Esophagus squamous epithelium (tissue), 5 donors: ENCODE data around the gene WLS. TPM values are rescaled to one million over a fixed set of nuclear protein-coding genes. Genes with fewer than 3 reads are reported as not detected.
A peak's percentile ranks its signal among the peaks of the same experiment; 100 is the strongest.

Source experiments
- DNase-seq: peaks from one replicate; lab custom pipeline; 2025; lab: John Stamatoyannopoulos, UW
- H3K27ac ChIP-seq, 4 donors: fragments of 200-600 bp; sonication (generic); one replicate each; pipeline ENCODE4 v1.5.1; 2016 to 2019; ENCODE audit warnings: mild to moderate bottlenecking in 1 of 4
- H3K27me3 ChIP-seq, 4 donors: fragments of 200-600 bp; sonication (generic); 1 replicate in 3 of 4; 2 replicates in 1 of 4; pipeline versions ENCODE4 v1.5.1 to v1.6.0; 2017 to 2021; ENCODE audit warnings: antibody characterized with exemption in 1 of 4
- H3K36me3 ChIP-seq, 3 donors: fragments of 200-600 bp; sonication (generic); one replicate each; pipeline ENCODE4 v1.5.1; 2016 to 2019
- H3K4me1 ChIP-seq, 3 donors: fragments of 200-600 bp; sonication (generic); one replicate each; pipeline ENCODE4 v1.5.1; 2017 to 2019
- H3K4me3 ChIP-seq, 4 donors: fragments of 200-600 bp; sonication (generic); 1 replicate in 3 of 4; 2 replicates in 1 of 4; pipeline ENCODE4 v1.5.1; 2016 to 2019; ENCODE audit warnings: mild to moderate bottlenecking in 2 of 4, moderate library complexity in 1 of 4
- H3K9me3 ChIP-seq, 3 donors: fragments of 200-600 bp; sonication (generic); one replicate each; pipeline ENCODE4 v1.5.1; 2016 to 2019
- POLR2A ChIP-seq, 4 donors: fragments of 450-650 bp; IDR thresholded peaks; one replicate each; pipeline ENCODE4 v1.6.1; 2017; ENCODE audit warnings: antibody characterized with exemption in 4 of 4, mild to moderate bottlenecking in 4 of 4, moderate library complexity in 3 of 4
- WGBS, 2 donors: methylation state at CpG; one replicate each; pipeline ENCODE4 v1.1.5; 2018; 5-methylcytosine and 5-hydroxymethylcytosine counted together
- intact Hi-C: fragments of 100-400 bp; cut with DNase I; formaldehyde crosslinking; loops from one replicate; pipeline ENCODE4 v1.15.0; 2022
- total RNA-seq, 4 donors: library from RNA; depleted of rRNA; stranded (reverse); fragments of >200 nt; gene quantifications; one replicate each; pipeline ENCODE4 v1.1.0, GENCODE V29; 2016
- TF ChIP-seq, protein P1 (sequence below), 6 experiments: fragments of 450-650 bp in 4 of 6; fragments of 200-600 bp in 2 of 6; sonication (generic) in 2 of 6; IDR thresholded peaks; one replicate each; pipeline ENCODE4 v1.5.1; 2016 to 2019; ENCODE audit warnings: antibody characterized with exemption in 6 of 6, mild to moderate bottlenecking in 4 of 6, moderate library complexity in 4 of 6
- donor health status: DM: yes; HTN: yes; CAD: no.

The WLS gene
- total RNA-seq, 4 donors from 2014 or later, result 30.4 to 87.8 (median 60.0) TPM

DNA sequence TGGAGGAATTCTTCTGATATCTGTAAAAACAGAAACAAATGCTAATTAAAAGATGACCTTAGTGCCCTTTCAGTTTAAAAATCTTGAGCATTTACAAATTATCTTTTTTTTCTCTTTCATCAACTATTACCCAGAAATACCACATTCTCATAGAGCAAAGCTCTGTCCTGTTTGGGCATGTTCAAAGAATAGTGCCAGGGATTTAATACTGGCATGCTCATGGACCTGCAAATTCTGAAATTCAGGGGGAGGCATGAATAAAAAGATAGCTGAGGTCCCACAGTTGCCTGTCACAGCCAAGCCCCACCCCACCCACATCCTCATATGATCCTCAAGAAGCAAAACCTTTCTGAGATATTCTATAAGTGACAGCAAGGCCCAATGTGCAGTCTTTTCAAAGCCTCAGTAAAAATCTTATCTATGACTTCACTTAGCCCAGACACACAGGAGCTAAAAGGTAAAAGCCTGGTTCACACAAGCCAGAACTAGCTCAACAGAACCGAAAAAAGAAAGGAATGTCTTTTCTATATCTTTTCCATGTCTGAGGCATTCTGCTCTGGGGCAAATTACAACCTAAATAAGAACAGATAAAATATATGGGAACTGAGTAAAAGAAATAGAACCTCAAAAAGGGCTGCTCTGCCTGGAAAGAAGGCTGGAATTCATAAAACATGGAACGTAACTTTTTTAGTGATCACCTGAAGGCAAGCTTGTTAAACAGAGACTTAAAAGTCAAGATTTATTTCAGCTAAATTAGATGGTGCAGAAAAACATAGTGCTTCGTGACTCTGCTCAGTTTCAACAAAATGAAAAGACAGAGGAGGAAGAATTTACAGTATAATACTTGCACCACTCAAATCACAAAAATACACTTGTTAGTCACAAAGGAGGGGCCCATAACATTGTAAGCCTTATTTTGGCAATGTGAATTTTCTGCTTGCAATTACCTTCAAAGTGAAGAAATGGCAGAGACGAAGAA is 11.0 kb downstream of the WLS start:
- Histone ChIP-seq H3K4me1 (peaks cover 13 to 100% (median 54%) of the 10 kb centered on the region in 3 donors), H3K27ac (peak overlapping the region; percentile 51 to 87 (median 69)), H3K27me3 (no peaks in the 10 kb centered on the region), H3K9me3 (no peaks in the 10 kb centered on the region), H3K4me3 (peak overlapping the region in 1 of 4 donors; percentile 20), H3K36me3 (no peaks in the 10 kb centered on the region)
- 35 to 47% methylated on average over 4 of the region's 4 CpGs for WGBS, 2 donors
- TF ChIP-seq, protein P1, sequence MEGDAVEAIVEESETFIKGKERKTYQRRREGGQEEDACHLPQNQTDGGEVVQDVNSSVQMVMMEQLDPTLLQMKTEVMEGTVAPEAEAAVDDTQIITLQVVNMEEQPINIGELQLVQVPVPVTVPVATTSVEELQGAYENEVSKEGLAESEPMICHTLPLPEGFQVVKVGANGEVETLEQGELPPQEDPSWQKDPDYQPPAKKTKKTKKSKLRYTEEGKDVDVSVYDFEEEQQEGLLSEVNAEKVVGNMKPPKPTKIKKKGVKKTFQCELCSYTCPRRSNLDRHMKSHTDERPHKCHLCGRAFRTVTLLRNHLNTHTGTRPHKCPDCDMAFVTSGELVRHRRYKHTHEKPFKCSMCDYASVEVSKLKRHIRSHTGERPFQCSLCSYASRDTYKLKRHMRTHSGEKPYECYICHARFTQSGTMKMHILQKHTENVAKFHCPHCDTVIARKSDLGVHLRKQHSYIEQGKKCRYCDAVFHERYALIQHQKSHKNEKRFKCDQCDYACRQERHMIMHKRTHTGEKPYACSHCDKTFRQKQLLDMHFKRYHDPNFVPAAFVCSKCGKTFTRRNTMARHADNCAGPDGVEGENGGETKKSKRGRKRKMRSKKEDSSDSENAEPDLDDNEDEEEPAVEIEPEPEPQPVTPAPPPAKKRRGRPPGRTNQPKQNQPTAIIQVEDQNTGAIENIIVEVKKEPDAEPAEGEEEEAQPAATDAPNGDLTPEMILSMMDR (IDR thresholded peaks at IDR 0.05), result no peak
- no peak for TF ChIP-seq POLR2A (IDR thresholded peaks at IDR 0.05)
- no peak for DNase-seq
- intact Hi-C loops, result no loop called here

DNA sequence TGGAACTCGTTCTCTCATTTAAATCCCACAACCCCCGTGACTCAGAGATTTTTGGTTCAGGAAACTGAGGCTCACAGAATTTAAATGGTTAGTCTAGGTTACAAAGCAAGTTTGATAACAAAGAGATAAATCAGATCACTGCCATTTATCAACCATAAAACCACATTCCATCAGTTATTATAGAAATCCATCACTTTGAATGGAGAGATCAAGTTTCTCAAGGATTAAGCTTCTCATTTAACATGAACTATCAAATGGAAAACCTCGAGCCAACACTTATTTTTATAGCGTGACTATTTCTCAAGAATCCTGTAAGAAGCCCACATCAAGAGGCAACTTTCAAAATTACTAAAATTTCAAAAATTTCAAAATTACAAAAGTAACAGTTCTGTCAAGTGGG is 11.9 kb downstream of the WLS start:
- peak overlapping the region in 3 of 4 donors; percentile 67 to 87 (median 71) for H3K27ac ChIP-seq
- TF ChIP-seq, protein P1 (IDR thresholded peaks at IDR 0.05), result no peak
- no peak for TF ChIP-seq POLR2A (IDR thresholded peaks at IDR 0.05)
- H3K4me1 ChIP-seq, result peaks cover 11 to 100% (median 54%) of the 10 kb centered on the region in 3 donors
- H3K36me3 ChIP-seq, result no peaks in the 10 kb centered on the region
- H3K27me3 ChIP-seq, result no peaks in the 10 kb centered on the region
- WGBS, 2 donors, result 53 to 57% methylated on average over 4 of the region's 4 CpGs
- no peak for DNase-seq
- intact Hi-C loops, result no loop called here
- no peak overlapping the region for H3K4me3 ChIP-seq
- no peaks in the 10 kb centered on the region for H3K9me3 ChIP-seq

DNA sequence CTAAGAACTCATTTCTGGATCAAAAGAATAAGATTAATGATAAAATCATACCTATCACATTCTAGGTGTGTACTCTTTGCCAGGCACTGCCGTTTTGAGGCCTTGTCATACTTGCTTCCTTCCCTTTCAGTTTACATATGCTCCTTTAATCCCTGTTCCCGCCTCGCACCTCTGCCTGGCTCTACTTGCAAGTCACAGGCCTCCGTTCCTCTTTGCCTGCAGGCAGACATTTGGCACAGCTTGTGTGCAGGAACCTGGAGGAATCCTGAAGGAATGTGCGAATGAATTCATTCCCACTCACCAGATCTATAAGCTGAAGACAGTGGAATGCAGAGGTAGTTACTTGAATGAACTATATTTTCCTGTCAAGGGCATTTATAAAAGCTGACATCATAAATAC is 13.8 kb downstream of the WLS start:
- Histone ChIP-seq H3K36me3 (no peaks in the 10 kb centered on the region), H3K9me3 (no peaks in the 10 kb centered on the region), H3K27me3 (no peaks in the 10 kb centered on the region), H3K27ac (peak overlapping the region; percentile 47 to 76 (median 68)), H3K4me1 (peaks cover 21 to 100% (median 65%) of the 10 kb centered on the region in 3 donors), H3K4me3 (no peak overlapping the region)
- intact Hi-C loops, result no loop called here
- TF ChIP-seq POLR2A (IDR thresholded peaks at IDR 0.05), result no peak
- TF ChIP-seq, protein P1 (IDR thresholded peaks at IDR 0.05), result no peak
- no peak for DNase-seq
- 31 to 55% methylated on average over 5 of the region's 5 CpGs for WGBS, 2 donors

DNA sequence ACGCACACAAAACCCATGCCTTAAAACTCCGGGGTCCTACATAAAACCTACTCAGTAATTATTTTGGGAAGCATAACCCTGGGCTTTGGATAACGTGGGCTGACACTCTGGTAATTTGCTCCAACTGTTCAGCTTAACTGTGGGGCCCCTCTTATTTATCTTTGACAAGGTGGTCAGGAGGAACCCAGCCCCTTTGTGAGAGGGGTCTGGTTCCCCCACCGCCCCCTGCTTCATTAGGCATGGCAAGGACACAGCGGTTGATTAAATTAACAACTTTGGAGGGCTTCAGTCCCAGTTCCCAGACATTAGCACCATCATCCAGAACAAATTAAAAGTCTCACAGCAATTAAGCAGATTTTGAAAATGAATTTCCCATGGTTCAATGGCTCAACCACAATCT is 14.7 kb downstream of the WLS start:
- 83 to 94% methylated on average over 5 of the region's 5 CpGs for WGBS, 2 donors
- DNase-seq, result no peak
- Histone ChIP-seq H3K27ac (peak overlapping the region; percentile 45 to 76 (median 57)), H3K36me3 (no peaks in the 10 kb centered on the region), H3K4me3 (no peak overlapping the region), H3K9me3 (no peaks in the 10 kb centered on the region), H3K27me3 (no peaks in the 10 kb centered on the region), H3K4me1 (peaks cover 20 to 100% (median 73%) of the 10 kb centered on the region in 3 donors)
- intact Hi-C loops, result no loop called here
- TF ChIP-seq POLR2A (IDR thresholded peaks at IDR 0.05), result no peak
- TF ChIP-seq, protein P1 (IDR thresholded peaks at IDR 0.05), result no peak

DNA sequence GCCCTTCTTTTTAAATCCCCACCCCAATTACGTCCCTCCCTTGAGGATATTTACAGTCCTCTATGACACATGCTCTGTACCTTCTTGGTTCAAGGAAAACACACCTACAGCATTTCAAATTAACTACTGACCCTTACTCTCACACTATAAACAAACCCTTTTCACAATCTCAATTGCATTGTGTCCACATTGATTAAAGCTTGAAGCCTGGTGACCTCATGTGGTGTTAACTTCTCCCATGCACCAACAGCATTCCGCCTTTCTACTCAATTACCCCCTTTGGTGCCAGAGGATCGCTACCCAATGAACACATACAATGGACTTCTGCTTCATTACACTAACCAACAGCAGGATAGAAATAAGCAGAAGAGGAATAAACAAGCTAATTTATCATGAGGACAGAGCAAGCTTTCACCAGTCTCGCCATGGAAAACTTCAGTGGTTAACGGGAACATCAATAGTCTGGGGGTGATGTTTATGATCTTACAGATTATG is 15.2 kb downstream of the WLS start:
- 77 to 81% methylated on average over 5 of the region's 5 CpGs for WGBS, 2 donors
- Histone ChIP-seq H3K4me1 (peaks cover 15 to 100% (median 69%) of the 10 kb centered on the region in 3 donors), H3K27me3 (no peaks in the 10 kb centered on the region), H3K9me3 (no peaks in the 10 kb centered on the region), H3K27ac (peak overlapping the region in 3 of 4 donors; percentile 45 to 76 (median 67)), H3K36me3 (no peaks in the 10 kb centered on the region), H3K4me3 (no peak overlapping the region)
- no peak for DNase-seq
- TF ChIP-seq POLR2A (IDR thresholded peaks at IDR 0.05), result no peak
- TF ChIP-seq, protein P1 (IDR thresholded peaks at IDR 0.05), result no peak
- intact Hi-C loops, result no loop called here
